Activated naive CD8-positive, alpha-beta T cell treated with anti-CD3 and anti-CD28 coated beads, Interleukin-2, amount 50 U/mL, for 24 hours (primary cell): ENCODE data around the gene CBX1.
"Not testable (repeated sequence)": the region's sequence is repeated elsewhere in the genome, so short reads cannot be mapped to it uniquely, and the experiment has no call there.

ENCODE experiments used
- ATAC-seq: fragments of 150-1000 bp; cut with Tn5 transposase; one replicate; pipeline ENCODE4 v1.10.0; 2021
- DNase-seq: peaks from one replicate; pipeline ENCODE4 v3.0.0; 2021
- H3K27ac Mint-ChIP-seq: one replicate; pipeline ENCODE4 v1.8.0; 2021; ENCODE audit warnings: mild to moderate bottlenecking, mixed read lengths
- H3K27me3 Mint-ChIP-seq: one replicate; pipeline ENCODE4 v1.8.0; 2021; ENCODE audit warnings: mixed read lengths
- H3K36me3 Mint-ChIP-seq: one replicate; pipeline ENCODE4 v1.8.0; 2021; ENCODE audit warnings: low read depth, mixed read lengths
- H3K4me1 Mint-ChIP-seq: one replicate; pipeline ENCODE4 v1.8.0; 2021; ENCODE audit warnings: mixed read lengths
- H3K4me3 Mint-ChIP-seq: one replicate; pipeline ENCODE4 v1.8.0; 2021; ENCODE audit warnings: mild to moderate bottlenecking, moderate library complexity, mixed read lengths
- H3K9me3 Mint-ChIP-seq: one replicate; pipeline ENCODE4 v1.8.0; 2021; ENCODE audit warnings: mixed read lengths

Gene CBX1

DNA sequence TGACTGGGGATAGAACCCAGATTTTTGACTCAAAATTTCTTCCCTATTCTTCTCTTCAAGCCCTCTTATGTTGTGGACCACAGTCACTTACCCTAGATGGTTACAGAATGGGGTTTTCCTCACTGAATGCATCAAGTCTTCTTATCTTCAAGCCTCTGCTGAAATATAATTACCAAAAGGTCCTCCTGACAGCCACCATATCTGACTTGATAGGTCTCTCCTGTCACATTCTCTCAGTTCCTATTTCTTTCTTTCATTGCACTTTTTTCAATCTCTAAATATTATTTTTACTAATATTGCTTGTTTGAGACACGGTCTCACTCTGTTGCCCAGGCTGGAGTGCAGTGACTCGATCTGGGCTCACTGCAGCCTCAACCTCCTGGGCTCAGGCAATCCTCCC lies 62.6 kb downstream of the CBX1 start:
- ATAC-seq: no peak
- peaks cover 14% of the 10 kb centered on the region for H3K4me1 Mint-ChIP-seq
- peak overlapping the region; percentile 76 for H3K4me3 Mint-ChIP-seq

DNA sequence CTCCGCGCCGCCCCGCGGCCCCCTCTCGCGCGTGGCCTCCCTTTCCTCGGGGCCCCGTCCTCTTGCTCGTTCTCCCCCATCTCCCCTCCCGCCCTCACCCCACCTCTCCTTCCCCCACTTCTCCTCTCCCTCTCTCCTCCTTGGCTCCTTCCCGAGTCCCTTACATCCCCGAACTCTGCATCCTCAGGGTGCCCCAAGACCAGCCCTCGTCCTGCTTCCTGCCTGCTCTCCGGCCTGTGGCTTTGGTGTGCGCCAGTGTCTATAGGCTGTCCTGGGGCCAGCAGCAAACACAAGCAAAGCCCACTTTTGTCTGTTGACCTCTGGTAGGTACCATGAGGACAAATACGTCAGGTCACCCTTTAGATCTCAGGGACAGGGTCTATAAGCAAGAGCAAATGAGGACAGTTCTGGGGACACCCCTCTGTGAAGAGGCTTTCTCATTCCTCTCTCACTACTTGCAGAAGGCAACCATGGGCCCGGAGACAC lies 63.4 kb downstream of the CBX1 start:
- Mint-ChIP-seq H3K27ac (peak overlapping the region; percentile 75), H3K4me1 (peaks cover 14% of the 10 kb centered on the region), H3K4me3 (peak overlapping the region; percentile 76), H3K27me3 (peaks cover 17% of the 10 kb centered on the region), H3K36me3 (no peaks in the 10 kb centered on the region), H3K9me3 (no peaks in the 10 kb centered on the region)
- no peak for DNase-seq
- ATAC-seq: peak; percentile 9

More for the DNA sequence above, 62.6 kb downstream of the CBX1 start:
- H3K36me3 Mint-ChIP-seq: no peaks in the 10 kb centered on the region
- H3K27ac Mint-ChIP-seq: no peak overlapping the region
- no peak for DNase-seq
- H3K9me3 Mint-ChIP-seq: no peaks in the 10 kb centered on the region
- H3K27me3 Mint-ChIP-seq: peaks cover 17% of the 10 kb centered on the region

DNA sequence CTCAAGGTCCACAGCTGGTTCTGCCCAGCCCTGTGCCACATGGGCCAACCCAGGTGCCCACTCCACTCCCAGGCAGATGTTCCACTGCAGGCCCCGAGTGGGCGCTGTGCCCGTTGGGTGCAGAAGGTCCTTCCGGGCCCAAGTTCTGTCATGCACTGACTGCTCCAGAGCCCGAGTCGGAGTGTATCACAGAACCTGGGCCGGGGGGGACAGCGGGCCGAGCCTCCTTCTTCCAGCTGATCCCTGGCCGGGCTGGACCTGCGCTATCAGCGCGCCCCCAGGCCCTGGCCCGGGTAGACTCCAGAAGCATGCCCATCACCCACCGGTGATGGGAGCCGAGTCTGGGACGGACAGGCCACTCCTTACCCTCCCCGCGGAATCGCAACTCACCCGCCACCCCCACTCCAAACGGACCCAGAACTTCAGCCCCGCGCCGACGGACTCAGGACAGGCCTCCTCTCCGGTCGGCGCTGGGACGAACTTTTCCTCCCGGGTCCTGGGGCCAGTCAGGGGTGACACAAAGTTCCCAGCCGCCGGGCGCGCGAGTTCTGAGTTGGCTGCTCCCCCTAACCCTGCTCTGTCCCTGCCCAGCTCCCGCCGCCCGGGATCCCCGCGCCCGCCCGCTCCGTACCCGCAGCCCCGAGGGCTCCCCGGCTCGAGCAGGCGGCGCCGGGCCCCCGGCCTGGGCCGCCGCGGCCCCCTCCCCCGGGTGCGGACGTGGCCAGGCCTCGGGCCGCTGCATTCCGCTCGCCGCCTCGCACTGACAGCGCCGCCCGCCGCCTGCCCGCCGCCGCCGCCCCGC lies 64.0 kb downstream of the CBX1 start, which contains the start of gene COPZ2:
TSS of gene COPZ2 (minus strand) at position 762 of the 802 bp plus-strand sequence. CDS start at position 742, 20 bp downstream.
- H3K4me3 Mint-ChIP-seq: peak within 1 kb of the TSS; percentile 76

DNA sequence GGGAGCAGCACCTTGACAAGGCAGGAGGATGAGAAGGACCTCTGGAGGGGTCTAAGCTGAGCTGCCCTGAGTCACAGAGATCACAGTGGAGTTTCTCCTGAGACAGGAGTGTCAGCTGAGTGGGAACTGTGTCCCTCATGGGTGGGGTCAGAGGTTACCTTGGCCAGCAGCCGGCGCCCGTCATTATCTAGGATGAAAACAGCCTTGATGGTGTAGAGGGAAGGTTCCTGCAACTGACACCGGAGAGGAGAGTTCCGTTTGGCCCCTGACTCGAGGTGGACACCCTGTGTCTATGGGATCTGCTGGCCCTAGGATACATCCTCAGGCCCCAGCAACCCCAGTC lies 64.6 kb downstream of the CBX1 start:
- no peak for DNase-seq
- no peak overlapping the region for H3K27ac Mint-ChIP-seq
- H3K36me3 Mint-ChIP-seq: no peaks in the 10 kb centered on the region
- H3K4me1 Mint-ChIP-seq: peaks cover 14% of the 10 kb centered on the region
- H3K4me3 Mint-ChIP-seq: peak overlapping the region; percentile 76
- ATAC-seq: no peak
- H3K27me3 Mint-ChIP-seq: peaks cover 21% of the 10 kb centered on the region
- H3K9me3 Mint-ChIP-seq: no peaks in the 10 kb centered on the region

More for the DNA sequence above, 64.0 kb downstream of the CBX1 start, which contains the start of gene COPZ2:
- ATAC-seq (peak; percentile 83), DNase-seq (peak; percentile 72)
- Mint-ChIP-seq H3K9me3 (no peaks in the 10 kb centered on the region), H3K4me1 (peaks cover 14% of the 10 kb centered on the region), H3K36me3 (no peaks in the 10 kb centered on the region), H3K27ac (peak within 1 kb of the TSS; percentile 75), H3K27me3 (peaks cover 21% of the 10 kb centered on the region)

DNA sequence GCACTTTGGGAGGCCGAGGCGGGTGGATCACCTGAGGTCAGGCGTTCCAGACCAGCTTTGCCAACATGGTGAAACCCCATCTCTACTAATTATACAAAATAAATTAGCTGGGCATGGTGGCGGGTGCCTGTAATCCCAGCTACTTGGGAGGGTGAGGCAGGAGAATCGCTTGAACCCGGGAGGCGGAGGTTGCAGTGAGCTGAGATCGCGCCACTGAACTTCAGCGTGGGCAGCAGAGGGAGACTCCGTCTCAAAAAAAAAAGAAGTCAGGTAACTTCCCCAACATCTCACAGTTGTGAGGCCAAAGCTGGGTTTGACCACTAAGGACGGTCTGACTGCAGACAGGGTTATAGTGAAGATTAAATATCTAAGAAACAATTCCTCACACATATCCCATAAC lies 66.5 kb downstream of the CBX1 start:
- H3K27ac Mint-ChIP-seq, DNase-seq, H3K4me3 Mint-ChIP-seq, H3K36me3 Mint-ChIP-seq, H3K9me3 Mint-ChIP-seq, ATAC-seq: not testable (repeated sequence)
- Mint-ChIP-seq H3K27me3 (peaks cover 23% of the 10 kb centered on the region), H3K4me1 (peaks cover 14% of the 10 kb centered on the region)

DNA sequence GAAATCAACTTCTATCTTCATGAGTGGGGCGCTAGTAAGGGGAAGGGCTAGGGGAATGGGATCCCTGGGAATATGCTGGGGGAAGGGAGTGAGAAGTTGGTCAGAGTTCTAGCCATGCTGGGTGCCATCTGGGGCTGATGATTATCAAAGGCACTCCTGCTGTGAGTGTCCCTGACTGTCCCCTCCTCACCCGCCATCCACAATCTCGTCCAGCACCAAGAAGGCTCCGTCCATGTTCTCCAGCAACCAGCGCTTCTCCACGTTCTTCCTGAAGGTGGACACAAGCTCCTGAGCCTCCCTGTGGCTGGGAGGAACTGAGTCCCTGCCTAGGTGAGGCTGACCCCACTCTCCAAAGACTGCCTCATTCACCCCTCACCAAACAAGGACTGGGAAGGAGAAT lies 69.3 kb downstream of the CBX1 start:
- peaks cover 17% of the 10 kb centered on the region for H3K27me3 Mint-ChIP-seq
- ATAC-seq: no peak
- no peak overlapping the region for H3K4me3 Mint-ChIP-seq
- peaks cover 2% of the 10 kb centered on the region for H3K4me1 Mint-ChIP-seq
- H3K36me3 Mint-ChIP-seq: no peaks in the 10 kb centered on the region
- no peaks in the 10 kb centered on the region for H3K9me3 Mint-ChIP-seq
- DNase-seq: no peak
- no peak overlapping the region for H3K27ac Mint-ChIP-seq

DNA sequence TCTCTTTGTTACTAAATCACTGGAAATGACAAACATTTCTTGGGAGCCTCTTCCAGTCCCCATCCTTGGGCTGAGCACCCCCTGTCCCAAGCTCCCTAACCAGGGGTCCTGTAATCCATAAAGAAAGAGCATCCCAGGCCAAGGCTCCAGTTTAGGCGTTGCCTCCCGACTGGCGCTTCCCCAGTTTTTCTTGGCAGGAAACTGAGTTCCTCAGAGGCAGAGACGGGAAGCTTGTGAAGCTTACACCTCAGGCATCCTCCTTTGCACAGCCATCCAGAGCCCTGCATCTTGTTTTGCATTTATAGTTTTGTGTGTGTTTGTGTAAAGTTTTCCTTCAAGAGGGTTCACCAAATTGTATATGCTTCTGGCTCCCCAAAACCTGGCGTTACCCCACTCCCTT lies 70.7 kb downstream of the CBX1 start:
- Mint-ChIP-seq H3K9me3 (no peaks in the 10 kb centered on the region), H3K4me3 (no peak overlapping the region), H3K4me1 (peaks cover 13% of the 10 kb centered on the region), H3K27me3 (peaks cover 17% of the 10 kb centered on the region), H3K27ac (no peak overlapping the region), H3K36me3 (no peaks in the 10 kb centered on the region)
- DNase-seq (no peak), ATAC-seq (no peak)

DNA sequence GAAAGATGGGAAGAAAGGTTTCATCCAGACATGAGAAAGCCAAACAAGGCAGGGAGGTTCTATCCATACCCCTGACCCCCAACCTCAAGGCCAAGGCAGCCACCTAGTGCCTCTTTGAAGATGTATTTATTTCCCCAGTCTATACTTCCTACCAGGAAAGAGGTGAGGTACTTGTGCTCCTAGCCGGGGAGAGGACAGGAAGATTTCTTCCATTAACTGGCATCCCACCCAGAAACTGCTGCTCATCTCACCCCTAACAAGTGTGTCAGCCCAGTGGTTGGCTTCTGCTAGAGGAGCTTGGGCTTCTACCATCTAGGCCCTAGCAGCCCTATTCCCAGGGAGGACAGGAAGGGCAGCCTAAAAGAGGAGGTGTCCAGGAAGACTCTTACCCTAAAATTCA lies 72.5 kb downstream of the CBX1 start:
- Mint-ChIP-seq H3K4me1 (peaks cover 26% of the 10 kb centered on the region), H3K36me3 (no peaks in the 10 kb centered on the region), H3K9me3 (no peaks in the 10 kb centered on the region), H3K27me3 (peaks cover 23% of the 10 kb centered on the region), H3K27ac (no peak overlapping the region), H3K4me3 (no peak overlapping the region)
- ATAC-seq: no peak
- no peak for DNase-seq

DNA sequence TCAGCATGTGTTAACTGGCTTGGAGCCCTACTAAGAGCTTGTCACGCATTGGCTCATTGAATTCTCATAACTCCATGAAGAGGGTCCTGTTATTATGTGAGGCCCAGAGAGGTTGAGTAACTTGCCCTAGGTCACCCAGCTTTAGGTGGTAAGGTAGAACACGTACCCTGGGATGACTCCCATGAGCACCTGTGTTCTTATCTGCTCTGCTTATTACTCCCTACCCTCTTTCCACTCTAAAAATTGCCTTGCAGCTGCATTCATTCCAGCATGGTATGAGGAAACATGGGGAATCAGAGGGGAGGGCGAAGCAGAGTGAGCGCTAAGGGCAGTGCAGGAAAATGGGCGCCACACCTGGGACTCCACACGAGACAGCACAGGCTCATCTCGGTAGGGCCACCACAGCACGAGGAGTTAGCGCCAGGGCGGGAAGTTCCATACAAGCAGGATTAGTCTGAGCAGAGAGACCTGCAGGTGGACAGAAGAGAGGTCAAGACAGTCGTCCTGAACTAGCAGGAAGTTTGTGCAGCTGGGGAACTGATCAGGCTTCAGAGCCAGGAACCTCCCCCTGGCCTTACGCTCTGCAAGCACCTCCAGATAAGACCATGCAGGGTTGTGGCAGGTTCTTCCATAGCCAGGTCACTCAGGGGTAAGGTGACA lies 73.8 kb downstream of the CBX1 start:
- Mint-ChIP-seq H3K36me3 (no peaks in the 10 kb centered on the region), H3K27ac (no peak overlapping the region)

DNA sequence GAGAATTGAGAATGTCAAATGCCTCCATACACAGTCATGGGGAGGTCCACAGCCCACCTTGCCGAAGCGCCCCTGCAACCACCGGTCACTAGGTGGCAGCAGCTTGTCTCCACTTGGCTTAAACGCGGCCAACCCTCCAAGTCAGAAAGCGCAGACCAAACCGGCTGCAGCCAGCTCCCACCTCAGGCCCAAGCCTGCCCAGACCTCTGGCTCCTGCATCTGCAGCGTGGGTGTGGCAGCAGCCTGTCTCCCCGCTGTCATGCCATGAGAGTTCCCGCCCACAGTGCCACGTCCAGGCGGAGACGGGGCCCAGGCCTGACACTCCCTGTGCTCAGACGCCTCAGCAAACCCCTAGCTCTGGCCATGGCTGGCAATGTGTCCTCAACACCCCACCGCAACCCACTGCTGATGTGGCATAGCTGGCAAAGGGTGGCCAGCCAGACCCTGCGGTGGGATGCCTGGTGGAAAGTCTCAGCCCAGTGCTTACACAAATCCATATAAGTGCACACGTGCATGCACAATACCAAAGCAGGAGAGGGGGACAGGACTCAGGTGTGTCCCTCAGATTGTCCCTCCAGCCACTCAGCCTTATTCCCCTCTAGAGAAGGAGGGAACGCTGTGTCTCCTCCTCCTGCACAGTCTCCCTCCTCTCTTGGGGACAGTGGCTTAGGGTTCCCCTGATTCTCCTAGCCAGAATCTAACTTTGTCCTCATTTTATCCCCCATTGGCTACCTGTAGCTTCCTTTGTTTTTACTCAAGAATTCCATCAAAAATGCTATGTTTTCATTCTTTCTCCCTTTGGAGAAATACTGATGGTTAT lies 74.6 kb downstream of the CBX1 start:
- Mint-ChIP-seq H3K4me3 (no peak overlapping the region), H3K9me3 (no peaks in the 10 kb centered on the region), H3K36me3 (no peaks in the 10 kb centered on the region), H3K4me1 (peaks cover 35% of the 10 kb centered on the region), H3K27ac (no peak overlapping the region), H3K27me3 (peaks cover 31% of the 10 kb centered on the region)
- DNase-seq (peak; percentile 85), ATAC-seq (peak; percentile 39)

More for the DNA sequence above, 73.8 kb downstream of the CBX1 start:
- Mint-ChIP-seq H3K9me3 (no peaks in the 10 kb centered on the region), H3K27me3 (peaks cover 27% of the 10 kb centered on the region), H3K4me3 (no peak overlapping the region), H3K4me1 (peaks cover 32% of the 10 kb centered on the region)
- DNase-seq (no peak), ATAC-seq (no peak)

DNA sequence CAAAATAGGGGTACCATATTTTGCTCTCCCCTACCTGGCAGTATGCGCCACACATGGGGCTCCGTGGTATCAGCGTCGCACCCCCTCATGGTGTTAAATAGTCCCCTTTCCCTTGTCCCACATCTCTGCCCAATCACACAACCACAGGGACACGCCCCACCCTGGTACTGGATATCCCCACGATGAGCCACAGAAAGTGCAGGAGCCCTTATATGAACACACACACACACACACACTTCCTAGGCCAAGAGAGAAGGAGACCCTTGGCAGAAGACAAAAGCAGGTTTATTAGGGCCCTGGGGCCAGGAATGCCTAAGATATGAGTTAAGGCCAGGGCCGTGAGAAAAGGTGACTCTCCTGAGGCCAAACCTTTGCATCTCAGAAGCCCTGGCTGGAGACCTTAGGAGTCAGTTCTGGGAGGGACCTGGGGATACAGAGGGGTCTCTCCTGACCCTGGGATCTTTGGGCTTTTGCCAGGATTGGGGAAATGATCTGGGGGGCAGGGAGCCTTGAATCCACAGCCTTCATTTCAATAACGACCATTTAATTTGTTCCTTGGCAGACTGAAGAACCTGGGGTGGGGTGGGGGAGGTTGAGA lies 75.3 kb downstream of the CBX1 start:
- Mint-ChIP-seq H3K36me3 (no peaks in the 10 kb centered on the region), H3K4me3 (peak overlapping the region; percentile 82), H3K4me1 (peaks cover 35% of the 10 kb centered on the region), H3K27me3 (peaks cover 34% of the 10 kb centered on the region), H3K9me3 (no peaks in the 10 kb centered on the region), H3K27ac (no peak overlapping the region)
- DNase-seq (no peak), ATAC-seq (no peak)

DNA sequence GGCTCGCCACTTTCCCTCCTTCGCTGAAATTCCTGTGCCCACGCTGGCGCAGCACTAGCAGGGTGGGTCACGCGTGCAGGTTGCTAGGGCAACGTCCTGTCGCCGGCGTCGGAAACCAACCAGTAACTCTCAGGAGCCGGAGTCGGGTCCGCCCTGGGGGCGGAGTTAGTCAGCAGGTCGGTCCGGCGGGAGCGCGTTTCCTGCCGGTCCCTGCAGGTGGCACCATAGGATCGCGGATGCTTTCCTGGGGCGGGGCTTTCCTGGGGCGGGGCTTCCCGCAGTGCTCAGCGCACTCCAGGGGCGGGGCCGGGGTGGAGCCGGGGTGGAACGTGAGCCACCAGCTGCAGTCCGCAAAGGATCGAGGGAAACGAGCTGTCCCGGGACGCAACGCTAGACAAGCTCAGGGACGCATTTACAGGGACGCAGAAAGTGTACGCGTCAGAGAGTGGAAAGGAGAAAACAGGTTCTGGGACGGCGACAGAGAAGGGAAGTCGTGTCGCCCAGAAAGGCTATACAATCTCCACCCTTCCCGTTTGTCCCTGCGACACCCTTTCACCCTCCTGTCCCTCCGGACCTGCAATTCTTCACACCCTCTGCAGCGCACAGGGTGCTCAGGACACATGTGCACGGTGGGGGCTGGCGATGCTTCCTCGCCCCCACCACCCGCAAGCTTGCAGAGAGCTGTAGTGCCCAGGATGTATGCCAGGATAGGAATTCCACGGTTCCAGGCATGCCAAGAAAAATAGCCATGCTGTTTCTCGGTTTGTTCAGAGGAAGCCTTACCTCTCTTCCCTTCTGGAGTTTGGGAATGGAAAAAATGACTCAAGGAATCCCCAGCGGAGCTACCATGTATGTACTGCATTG lies 76.0 kb downstream of the CBX1 start:
- peak; percentile 99 for DNase-seq
- Mint-ChIP-seq H3K27ac (peak overlapping the region; percentile 73), H3K9me3 (no peaks in the 10 kb centered on the region), H3K27me3 (peaks cover 40% of the 10 kb centered on the region), H3K36me3 (no peaks in the 10 kb centered on the region), H3K4me1 (peaks cover 35% of the 10 kb centered on the region), H3K4me3 (peak overlapping the region; percentile 82)
- ATAC-seq: peak; percentile 89
